HCT116 (cell line): ENCODE measurements around the gene ATF5. TPM values are rescaled to one million over a fixed set of nuclear protein-coding genes. Genes with fewer than 3 reads are reported as not detected.

ENCODE experiments used
- ATAC-seq: fragments of 200-7000 bp; cut with Tn5 transposase; 2 replicates; pipeline ENCODE4 v1.9.1; 2020; ENCODE audit warnings: mild to moderate bottlenecking, moderate library complexity
- BruUV-seq: library from RNA; stranded (reverse); fragments of 400-500 nt; replicated peaks from 2 replicates; lab custom pipeline; 2021; lab: Mats Ljungman, UMichigan
- CTCF ChIA-PET: fragments of 300-600 bp; sonication (Branson Sonifier 250); formaldehyde crosslinking; loops from one replicate; lab custom pipeline; 2021; ENCODE audit warnings: antibody characterized with exemption; lab: Charles Lee
- POLR2A ChIA-PET: fragments of 300-600, 350-600 bp; sonication (Branson Sonifier 250); formaldehyde crosslinking; loops from one replicate; lab custom pipeline; 2021; ENCODE audit warnings: antibody characterized with exemption; lab: Charles Lee
- RAD21 ChIA-PET, 2 experiments: fragments of 300-600 bp; sonication (Branson Sonifier 250); formaldehyde crosslinking; loops; one replicate each; lab custom pipeline; 2023; ENCODE audit warnings: low total read pairs in 2 of 2; ENCODE audit not compliant: uncharacterized antibody in 2 of 2, unreplicated experiment in 2 of 2, low non-redundant PET in 1 of 2; lab: Charles Lee
- DNase-seq: peaks from one replicate; pipeline ENCODE4 v3.0.0-alpha.2; 2010; ENCODE audit warnings: low read depth, low spot score
- H2AFZ ChIP-seq: fragments of 200-600 bp; shearing (Covaris generic), sonication (generic); 2 replicates; pipeline ENCODE4 v1.6.1; 2017; ENCODE audit warnings: low read depth, mixed run types, mixed read lengths, antibody characterized with exemption, low read length; ENCODE audit not compliant: poor library complexity, severe bottlenecking
- H3K27ac ChIP-seq: 2 replicates; pipeline ENCODE4 v1.5.1; 2012; ENCODE audit warnings: low read depth, low read length
- H3K27me3 ChIP-seq: fragments of 200-600 bp; sonication (generic); 2 replicates; pipeline ENCODE4 v1.6.1; 2016; ENCODE audit warnings: mixed run types, low read length, mixed read lengths; ENCODE audit not compliant: insufficient read depth
- H3K36me3 ChIP-seq, 2 experiments: fragments of 200-500 bp in 1 of 2; fragments of 200-600 bp in 1 of 2; sonication (Bioruptor generic) in 1 of 2; sonication (generic) in 1 of 2; 2 replicates each; pipeline versions ENCODE4 v1.5.1 to v1.6.1; 2014 to 2016; ENCODE audit warnings: low read length in 2 of 2, inconsistent platforms in 1 of 2, mixed read lengths in 1 of 2, mixed run types in 1 of 2; ENCODE audit not compliant: insufficient read depth in 2 of 2, control insufficient read depth in 1 of 2
- H3K4me1 ChIP-seq, 2 experiments: fragments of 200-600 bp in 1 of 2; sonication (generic) in 1 of 2; 2 replicates each; pipeline versions ENCODE4 v1.5.1 to v1.6.1; 2012 to 2017; ENCODE audit warnings: low read length in 2 of 2, inconsistent platforms in 1 of 2, mild to moderate bottlenecking in 1 of 2, mixed read lengths in 1 of 2, mixed run types in 1 of 2, moderate library complexity in 1 of 2; ENCODE audit not compliant: insufficient read depth in 2 of 2, control insufficient read depth in 1 of 2
- H3K4me2 ChIP-seq: fragments of 200-600 bp; sonication (generic); 2 replicates; pipeline ENCODE4 v1.6.1; 2017; ENCODE audit warnings: mixed run types, low read length, mixed read lengths
- H3K4me3 ChIP-seq, 2 experiments: fragments of 200-600 bp in 1 of 2; sonication (generic) in 1 of 2; replicated peaks in 1 of 2; 2 replicates each; pipeline ENCODE4 v1.5.1; 2011 to 2016; ENCODE audit warnings: low read length in 2 of 2, control low read depth in 1 of 2, low read depth in 1 of 2, mild to moderate bottlenecking in 1 of 2, mixed read lengths in 1 of 2, mixed run types in 1 of 2
- H3K79me2 ChIP-seq: fragments of 200-600 bp; sonication (generic); 2 replicates; pipeline ENCODE4 v1.6.1; 2017; ENCODE audit warnings: mild to moderate bottlenecking, mixed run types, low read length, moderate library complexity, mixed read lengths; ENCODE audit not compliant: insufficient read depth
- H3K9ac ChIP-seq: fragments of 200-600 bp; sonication (generic); 2 replicates; pipeline ENCODE4 v1.6.1; 2016; ENCODE audit warnings: low read length, mixed read lengths
- H3K9me2 ChIP-seq: fragments of 200-600 bp; sonication (generic), shearing (Covaris generic); 2 replicates; pipeline ENCODE4 v1.6.1; 2017; ENCODE audit warnings: mixed run types, mild to moderate bottlenecking, moderate library complexity; ENCODE audit not compliant: insufficient read depth
- H3K9me3 ChIP-seq, 2 experiments: fragments of 200-500 bp in 1 of 2; fragments of 200-600 bp in 1 of 2; sonication (Bioruptor generic) in 1 of 2; sonication (generic) in 1 of 2; 2 replicates each; pipeline ENCODE4 v1.6.1; 2014 to 2017; ENCODE audit warnings: low read length in 2 of 2, mixed read lengths in 2 of 2, inconsistent platforms in 1 of 2, low read depth in 1 of 2, mild to moderate bottlenecking in 1 of 2, mixed run types in 1 of 2, moderate library complexity in 1 of 2; ENCODE audit not compliant: control insufficient read depth in 1 of 2, insufficient read depth in 1 of 2
- H4K20me1 ChIP-seq: fragments of 200-600 bp; sonication (generic), shearing (Covaris generic); 2 replicates; pipeline ENCODE4 v1.6.1; 2017; ENCODE audit warnings: mixed run types, mild to moderate bottlenecking, moderate library complexity; ENCODE audit not compliant: insufficient read depth
- ATF3 ChIP-seq: IDR thresholded peaks from 2 replicates; pipeline ENCODE4 v1.6.1; 2012
- CEBPB ChIP-seq: IDR thresholded peaks from 2 replicates; pipeline ENCODE4 v1.6.1; 2012; ENCODE audit warnings: low read depth
- ELF1 ChIP-seq: IDR thresholded peaks from 2 replicates; pipeline ENCODE4 v1.6.1; 2012; ENCODE audit warnings: low read depth, borderline replicate concordance
- EZH2 ChIP-seq: fragments of 200-600 bp; sonication (generic); IDR thresholded peaks from 2 replicates; pipeline ENCODE4 v1.6.1; 2017; ENCODE audit warnings: antibody characterized with exemption, mixed run types
- JUND ChIP-seq: IDR thresholded peaks from 2 replicates; pipeline ENCODE4 v1.6.1; 2012
- REST ChIP-seq: IDR thresholded peaks from 2 replicates; pipeline ENCODE4 v1.6.1; 2012; ENCODE audit warnings: low read depth
- SIN3A ChIP-seq: IDR thresholded peaks from 2 replicates; pipeline ENCODE4 v1.6.1; 2012; ENCODE audit warnings: low read depth
- ZBTB33 ChIP-seq: IDR thresholded peaks from 2 replicates; pipeline ENCODE4 v1.6.1; 2011; ENCODE audit warnings: mild to moderate bottlenecking, low read length, moderate library complexity; ENCODE audit not compliant: insufficient replicate concordance; ENCODE audit errors: extremely low read depth
- ZNF274 ChIP-seq: fragments of 200-500 bp; sonication (Bioruptor generic); IDR thresholded peaks from 2 replicates; pipeline ENCODE4 v1.6.1; 2014; ENCODE audit warnings: mild to moderate bottlenecking, low read depth, low read length, inconsistent platforms
- intact Hi-C: fragments of 100-400 bp; cut with micrococcal nuclease; formaldehyde crosslinking; loops from 2 replicates; pipeline ENCODE4 v1.10.0; 2022
- total RNA-seq: library from RNA; stranded (reverse); gene quantifications from one replicate; pipeline ENCODE4 v1.2.1, GENCODE V29; 2021; ENCODE audit not compliant: unreplicated experiment

The ATF5 gene
- total RNA-seq, 1 experiment from 2014 or later = 28.2 TPM

GRCh38 chr19:49954092-49954829 lies 25.3 kb downstream of the ATF5 start (continued):
- no peak for TF ChIP-seq ELF1
- no peak for TF ChIP-seq CEBPB
- TF ChIP-seq SIN3A = no peak
- no peak for TF ChIP-seq REST
- no peak for TF ChIP-seq ATF3

GRCh38 chr19:49954933-49955332 lies 25.9 kb downstream of the ATF5 start:
- Histone ChIP-seq H3K9ac (no peak overlapping the region), H3K27me3 (no peaks in the 10 kb centered on the region), H3K4me1 (0 out of 4 replicates have a peak, but pooled peaks cover 0 to 7% of the 10 kb centered on the region in 2 experiments), H3K9me3 (no peaks in the 10 kb centered on the region), H4K20me1 (no peaks in the 10 kb centered on the region), H3K9me2 (no peaks in the 10 kb centered on the region), H3K4me3 (no peak overlapping the region), H3K36me3 (no peaks in the 10 kb centered on the region), H2AFZ (no peak overlapping the region), H3K4me2 (no peak overlapping the region), H3K79me2 (no peaks in the 10 kb centered on the region), H3K27ac (no peak overlapping the region)
- RAD21 ChIA-PET = no interaction called here
- intact Hi-C loops = no loop called here
- DNase-seq (no peak), ATAC-seq (no peak)
- POLR2A ChIA-PET = no interaction called here
- no TSS peak for BruUV-seq
- CTCF ChIA-PET = no interaction called here
- TF ChIP-seq ZBTB33 (no peak), ZNF274 (no peak), SIN3A (no peak), EZH2 (no peak), JUND (no peak)
